ENCODE results near the gene DNAH14.
"Not testable (repeated sequence)": the region's sequence is repeated elsewhere in the genome, so short reads cannot be mapped to it uniquely, and the experiment has no call there.

DNA sequence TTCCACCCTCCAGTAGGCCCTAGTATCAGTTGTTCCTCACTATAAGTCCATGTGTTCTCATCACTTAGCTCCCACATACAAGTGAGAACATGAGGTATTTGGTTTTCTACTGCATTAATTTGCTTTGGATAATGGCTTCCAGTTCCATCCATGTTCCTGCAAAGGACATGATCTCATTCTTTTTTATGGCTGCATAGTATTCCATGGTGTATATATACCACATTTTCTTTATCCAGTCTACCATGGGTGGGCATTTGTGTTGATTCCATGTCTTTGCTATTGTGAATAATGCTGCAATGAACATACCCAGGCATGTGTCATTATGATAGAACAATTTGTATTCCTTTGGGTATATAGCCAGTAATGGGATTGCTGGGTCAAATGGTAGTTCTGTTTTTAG lies 218.3 kb downstream of the DNAH14 start:
- not testable (repeated sequence) for TF ChIP-seq POLR2AphosphoS5 (IDR thresholded peaks at IDR 0.05)
- TF ChIP-seq, protein P1, sequence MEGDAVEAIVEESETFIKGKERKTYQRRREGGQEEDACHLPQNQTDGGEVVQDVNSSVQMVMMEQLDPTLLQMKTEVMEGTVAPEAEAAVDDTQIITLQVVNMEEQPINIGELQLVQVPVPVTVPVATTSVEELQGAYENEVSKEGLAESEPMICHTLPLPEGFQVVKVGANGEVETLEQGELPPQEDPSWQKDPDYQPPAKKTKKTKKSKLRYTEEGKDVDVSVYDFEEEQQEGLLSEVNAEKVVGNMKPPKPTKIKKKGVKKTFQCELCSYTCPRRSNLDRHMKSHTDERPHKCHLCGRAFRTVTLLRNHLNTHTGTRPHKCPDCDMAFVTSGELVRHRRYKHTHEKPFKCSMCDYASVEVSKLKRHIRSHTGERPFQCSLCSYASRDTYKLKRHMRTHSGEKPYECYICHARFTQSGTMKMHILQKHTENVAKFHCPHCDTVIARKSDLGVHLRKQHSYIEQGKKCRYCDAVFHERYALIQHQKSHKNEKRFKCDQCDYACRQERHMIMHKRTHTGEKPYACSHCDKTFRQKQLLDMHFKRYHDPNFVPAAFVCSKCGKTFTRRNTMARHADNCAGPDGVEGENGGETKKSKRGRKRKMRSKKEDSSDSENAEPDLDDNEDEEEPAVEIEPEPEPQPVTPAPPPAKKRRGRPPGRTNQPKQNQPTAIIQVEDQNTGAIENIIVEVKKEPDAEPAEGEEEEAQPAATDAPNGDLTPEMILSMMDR (IDR thresholded peaks at IDR 0.05), result not testable (repeated sequence)

Measured in breast epithelium (tissue), 3 donors.